Measurements from ENCODE around the gene ATP5F1D.

The ATP5F1D gene

GRCh38 chr19:1259876-1260748, 18.6 kb downstream of the ATP5F1D start:
- peak; percentile 68 for DNase-seq

DNA sequence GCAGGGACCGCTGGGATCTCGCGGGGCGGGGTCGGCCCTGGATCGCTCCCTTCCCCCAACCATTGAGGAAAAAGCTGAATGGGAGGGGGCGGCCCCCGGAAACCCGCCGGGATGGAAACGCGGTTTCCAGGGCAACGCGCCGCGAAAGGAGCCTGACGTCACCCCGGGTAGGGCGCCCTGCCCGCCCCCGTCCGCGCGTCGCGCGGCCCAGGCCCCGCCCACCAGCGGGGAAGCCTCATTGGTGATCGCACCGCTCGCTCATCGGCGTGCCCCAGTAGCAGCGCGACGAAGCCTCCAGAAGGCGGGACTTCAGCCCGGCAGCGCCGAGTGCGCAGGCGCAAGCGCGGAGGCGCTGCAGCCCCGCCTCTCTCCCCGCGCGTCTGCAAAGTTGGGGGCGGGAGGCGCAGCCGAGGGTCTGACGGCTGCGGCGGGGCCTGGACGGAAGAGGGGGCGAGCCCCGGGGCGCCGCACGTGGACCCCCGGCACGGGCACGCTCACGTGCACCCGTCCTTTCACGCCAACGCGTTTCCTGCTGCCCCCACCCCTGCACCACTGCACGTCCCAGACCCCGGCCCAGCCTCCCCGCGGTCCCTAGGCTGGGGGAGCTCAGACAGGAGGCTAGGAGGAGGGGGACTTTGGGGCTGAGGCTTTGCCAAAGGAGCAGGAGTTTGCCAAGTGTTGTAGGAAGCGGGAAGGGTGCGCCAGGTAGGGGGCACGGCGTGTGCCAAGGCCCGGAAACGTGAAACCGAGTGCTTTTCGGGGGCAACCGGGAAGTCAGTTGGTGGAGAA, 19.4 kb downstream of the ATP5F1D start:
- DNase-seq = peak; percentile 98

DNA sequence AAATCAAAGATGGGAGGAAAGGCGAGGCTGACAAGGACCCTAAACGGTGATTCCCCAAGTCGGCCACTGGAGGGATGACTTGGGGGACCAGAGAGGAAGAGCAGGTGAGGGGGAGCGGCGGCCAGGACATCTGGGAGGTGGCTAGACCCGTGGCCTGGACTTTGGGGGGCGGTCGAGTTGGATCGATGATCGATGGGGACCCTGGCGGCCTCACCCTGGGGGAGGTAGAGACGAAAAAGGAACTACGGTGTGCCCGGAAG, 19.9 kb downstream of the ATP5F1D start:
- peak; percentile 54 for DNase-seq

GRCh38 chr19:1261798-1262622, 20.5 kb downstream of the ATP5F1D start:
- peak; percentile 49 for DNase-seq

GRCh38 chr19:1262623-1263123, 21.1 kb downstream of the ATP5F1D start:
- DNase-seq = no peak

DNA sequence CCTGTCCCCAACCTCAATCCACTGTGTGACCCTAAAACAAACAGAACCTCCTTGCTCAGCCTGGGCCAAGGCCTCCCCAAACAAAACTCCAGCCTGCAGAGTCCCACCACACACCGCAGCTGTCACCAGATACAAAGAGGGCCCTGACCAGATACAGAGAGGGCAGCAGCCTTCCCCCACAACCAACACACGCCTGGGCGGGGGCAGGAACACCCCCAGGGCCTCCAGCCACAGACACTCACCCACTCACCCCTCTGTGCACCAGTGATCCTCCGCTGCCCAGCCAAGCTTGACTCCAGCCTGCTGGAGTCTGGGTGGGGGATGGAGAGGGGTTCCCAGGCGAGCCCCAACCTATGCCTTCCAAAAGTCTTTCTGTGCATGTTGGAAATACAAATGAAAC, 21.6 kb downstream of the ATP5F1D start:
- DNase-seq = no peak

DNA sequence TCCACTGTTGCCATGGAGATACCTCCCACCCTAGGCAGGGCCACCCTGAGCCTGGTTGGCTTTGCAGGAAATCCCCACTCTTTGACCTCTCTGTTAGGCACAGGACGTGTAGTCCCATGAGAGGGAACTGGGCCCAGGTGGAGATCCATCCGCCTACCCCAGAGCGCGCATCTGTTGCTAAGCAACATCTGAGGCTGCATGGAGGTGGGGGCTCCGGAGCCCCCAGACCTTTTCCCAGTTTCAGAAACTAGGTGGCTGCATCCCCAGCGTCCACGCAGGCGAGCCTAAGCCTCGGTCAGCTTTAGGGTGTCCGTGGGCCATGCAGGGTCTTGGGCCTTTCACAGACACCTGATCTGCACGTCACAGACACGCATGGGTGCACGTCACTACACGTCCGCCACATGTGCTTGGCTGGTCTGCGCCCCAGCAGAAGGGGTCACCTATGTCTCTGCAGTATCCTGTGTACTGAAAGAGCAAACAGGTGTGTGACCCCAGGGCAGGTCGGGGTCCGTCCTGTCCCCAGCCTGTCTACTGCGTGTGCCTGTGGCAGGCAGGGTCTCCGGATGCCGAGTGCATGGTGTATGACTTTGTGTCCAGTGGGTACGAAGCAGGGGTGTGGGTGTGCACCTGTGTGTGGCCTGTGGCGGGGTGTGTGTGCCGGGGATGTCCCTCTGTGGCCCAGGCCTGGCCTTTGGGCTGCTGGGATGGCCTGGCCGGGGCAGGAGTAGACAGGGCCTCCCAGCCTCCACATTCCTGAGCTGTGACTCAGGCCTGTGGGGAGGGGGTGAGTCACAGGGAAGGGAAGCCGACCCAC, 23.5 kb downstream of the ATP5F1D start:
- DNase-seq = no peak

DNA sequence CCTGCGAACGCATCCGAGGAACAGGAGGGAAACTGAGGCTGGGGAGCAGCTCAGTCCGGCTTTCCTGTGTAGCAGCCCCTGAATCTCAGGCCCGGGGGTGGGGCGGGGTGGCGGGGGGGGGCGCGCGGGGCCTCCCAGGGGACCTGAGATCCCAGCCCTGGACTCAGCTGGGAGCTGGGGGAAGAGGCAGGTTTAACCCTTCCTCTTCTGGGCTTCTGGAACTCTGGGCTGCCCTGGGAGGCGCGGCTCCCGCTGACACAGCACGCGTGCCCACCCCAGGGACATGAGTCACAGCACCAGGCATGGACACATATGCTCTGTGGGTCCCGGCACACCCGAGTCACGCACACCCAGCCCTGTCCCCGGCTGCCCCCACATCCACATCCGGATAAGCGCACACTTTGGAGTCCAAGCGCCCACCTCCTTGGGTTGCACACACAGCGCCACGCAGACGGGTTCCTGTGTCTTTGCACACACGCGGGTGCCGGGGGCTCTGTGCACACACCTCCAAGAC, 24.1 kb downstream of the ATP5F1D start:
- peak; percentile 70 for DNase-seq

DNA sequence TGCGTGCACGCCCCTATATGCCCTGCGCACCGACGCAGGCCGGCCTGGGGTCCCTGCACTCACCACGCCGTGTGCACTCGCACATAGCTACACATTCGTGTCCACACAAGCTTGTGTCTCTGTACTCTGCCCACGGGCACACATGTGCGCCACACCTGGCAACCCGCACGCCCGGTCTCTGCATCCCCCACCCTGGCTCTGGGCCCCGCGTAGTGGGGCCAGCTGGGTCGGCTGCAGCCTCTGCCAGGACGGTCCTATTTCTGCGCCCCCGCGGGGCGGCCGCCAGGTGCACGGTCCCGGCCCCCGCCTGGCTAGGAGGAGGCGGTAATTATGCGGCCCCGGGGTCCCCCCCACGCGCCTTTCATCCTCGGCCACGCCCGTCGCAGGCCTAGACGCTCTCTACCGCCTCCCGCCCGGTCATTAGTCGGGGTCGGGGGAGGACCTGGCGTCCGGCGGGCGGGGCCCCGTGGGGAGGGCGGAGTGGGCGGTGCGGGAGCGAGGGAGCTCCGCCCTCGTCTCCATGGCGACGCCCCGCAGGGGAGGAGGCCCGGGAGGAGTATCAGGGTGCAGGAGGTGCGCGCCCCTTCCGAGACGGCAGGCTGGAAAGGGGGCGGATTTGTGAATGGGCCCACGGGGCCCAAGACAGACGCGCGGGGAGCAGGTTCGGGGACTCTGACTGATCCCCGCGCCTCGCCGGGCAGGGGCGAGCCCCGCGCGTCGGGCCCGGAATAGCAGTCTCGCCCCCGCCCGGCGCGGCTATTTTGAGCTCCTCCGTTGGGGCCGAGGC, 24.8 kb downstream of the ATP5F1D start:
- DNase-seq = peak; percentile 93

- peak; percentile 87 for DNase-seq
Observed at GRCh38 chr19:1266916-1267476, 25.4 kb downstream of the ATP5F1D start.

- DNase-seq = peak; percentile 36
Observed at GRCh38 chr19:1267477-1268225, 26.1 kb downstream of the ATP5F1D start.

DNA sequence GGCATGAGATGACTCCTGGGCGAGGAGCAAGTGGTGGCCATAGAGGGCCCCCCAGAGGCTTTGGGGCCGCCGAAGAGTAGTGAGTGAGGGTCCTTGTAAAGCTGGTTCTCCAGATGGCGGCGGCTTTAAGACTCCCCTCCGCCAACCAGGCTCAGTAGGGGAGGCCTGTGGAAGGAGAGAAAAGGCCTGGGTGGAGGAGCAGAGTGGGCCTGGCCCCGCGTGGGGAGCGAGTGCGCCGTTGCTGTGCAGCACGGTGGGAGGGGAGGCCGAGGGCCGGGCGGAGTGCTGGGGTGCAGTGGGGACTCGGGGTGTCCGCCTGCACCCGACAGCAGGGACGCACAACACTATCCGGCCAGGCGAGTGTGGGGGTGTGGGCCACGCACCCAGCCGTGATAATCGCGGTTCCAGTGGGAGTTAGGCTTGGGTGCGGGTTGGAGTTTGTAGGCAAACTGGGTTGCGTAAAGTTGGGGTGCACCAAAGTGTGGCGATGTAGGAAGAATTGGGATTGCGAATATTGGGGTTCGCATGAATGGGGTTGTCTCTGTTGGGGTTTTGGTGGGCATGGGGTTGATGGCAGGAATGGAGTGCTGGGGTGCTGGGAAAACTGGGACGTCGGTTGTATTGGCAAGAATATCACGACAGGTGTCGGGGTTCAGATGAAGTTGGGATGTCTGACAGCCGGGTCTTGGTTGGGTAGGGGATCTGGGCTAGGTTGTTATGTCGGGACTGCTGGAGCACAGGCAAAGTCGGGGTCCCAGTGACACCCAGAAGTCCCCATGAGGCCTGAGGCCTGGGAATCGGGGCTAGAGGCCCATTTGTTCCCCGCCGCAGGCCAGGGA, 26.9 kb downstream of the ATP5F1D start:
- DNase-seq = no peak

GRCh38 chr19:1269065-1269477, 27.5 kb downstream of the ATP5F1D start, which contains the start of gene CIRBP:
Gene CIRBP, plus strand, starts transcription at chr19:1269332. Its CDS starts 1,602 bp downstream, at chr19:1270934.
- DNase-seq = peak; percentile 99

GRCh38 chr19:1269478-1270212, 28.1 kb downstream of the ATP5F1D start:
- DNase-seq = peak; percentile 90

- no peak for DNase-seq
Observed at GRCh38 chr19:1270213-1270853, 28.8 kb downstream of the ATP5F1D start.

DNA sequence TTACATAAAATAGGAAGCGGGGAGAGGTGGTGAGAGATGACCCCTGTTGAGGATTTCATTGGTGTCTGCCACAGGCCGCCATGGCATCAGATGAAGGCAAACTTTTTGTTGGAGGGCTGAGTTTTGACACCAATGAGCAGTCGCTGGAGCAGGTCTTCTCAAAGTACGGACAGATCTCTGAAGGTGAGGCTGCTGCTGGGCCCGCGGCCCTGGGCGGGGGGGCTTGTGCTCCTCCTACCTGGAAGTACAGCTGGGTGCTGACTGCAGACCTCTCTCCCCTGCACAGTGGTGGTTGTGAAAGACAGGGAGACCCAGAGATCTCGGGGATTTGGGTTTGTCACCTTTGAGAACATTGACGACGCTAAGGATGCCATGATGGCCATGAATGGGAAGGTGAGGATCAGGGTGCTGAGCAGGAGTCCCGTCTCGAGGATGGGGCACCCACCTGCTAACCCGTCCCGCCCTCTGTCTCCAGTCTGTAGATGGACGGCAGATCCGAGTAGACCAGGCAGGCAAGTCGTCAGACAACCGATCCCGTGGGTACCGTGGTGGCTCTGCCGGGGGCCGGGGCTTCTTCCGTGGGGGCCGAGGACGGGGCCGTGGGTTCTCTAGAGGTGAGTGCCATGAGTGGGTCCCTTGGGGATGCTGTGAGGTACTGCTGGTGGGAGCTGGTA, 29.4 kb downstream of the ATP5F1D start:
- no peak for DNase-seq
